WTC11 (cell line): ENCODE measurements around the gene CYLD. TPM values are rescaled to one million over a fixed set of nuclear protein-coding genes. Genes with fewer than 3 reads are reported as not detected.

ENCODE experiments used
- ATAC-seq: fragments of 200-7000 bp; cut with Tn5 transposase; 2 replicates; pipeline ENCODE4 v1.10.0; 2021; ENCODE audit warnings: mild to moderate bottlenecking, moderate library complexity
- CTCF ChIA-PET: fragments of 300-600 bp; sonication (Branson Sonifier 250); formaldehyde crosslinking; loops from one replicate; lab custom pipeline; 2021; ENCODE audit warnings: antibody characterized with exemption; lab: Charles Lee
- POLR2A ChIA-PET: fragments of 350-600 bp; sonication (Branson Sonifier 250); formaldehyde crosslinking; loops from one replicate; lab custom pipeline; 2021; ENCODE audit warnings: antibody characterized with exemption; lab: Charles Lee
- DNase-seq: peaks from one replicate; pipeline ENCODE4 v3.0.0; 2021; ENCODE audit warnings: low spot score
- H3K27ac Mint-ChIP-seq: 2 replicates; pipeline ENCODE4 v1.8.0; 2021; ENCODE audit warnings: mixed read lengths
- H3K27me3 Mint-ChIP-seq: 2 replicates; pipeline ENCODE4 v1.8.0; 2021; ENCODE audit warnings: low read depth, mild to moderate bottlenecking, moderate library complexity, mixed read lengths
- H3K36me3 Mint-ChIP-seq: 2 replicates; pipeline ENCODE4 v1.8.0; 2021; ENCODE audit warnings: mixed read lengths
- H3K4me1 Mint-ChIP-seq: 2 replicates; pipeline ENCODE4 v1.8.0; 2022; ENCODE audit warnings: mixed read lengths
- H3K4me3 Mint-ChIP-seq: 2 replicates; pipeline ENCODE4 v1.8.0; 2021; ENCODE audit warnings: mild to moderate bottlenecking, moderate library complexity, mixed read lengths
- H3K9me3 Mint-ChIP-seq: 2 replicates; pipeline ENCODE4 v1.8.0; 2021; ENCODE audit warnings: mixed read lengths
- AFF4 ChIP-seq: sonication (generic); formaldehyde crosslinking; IDR thresholded peaks from 2 replicates; pipeline ENCODE4 v1.8.1; 2023; ENCODE audit warnings: mild to moderate bottlenecking, missing genetic modification reagents, borderline replicate concordance
- AR ChIP-seq: fragments of 250-450 bp; sonication (Bioruptor Pico); IDR thresholded peaks from 2 replicates; pipeline ENCODE4 v1.9.0; 2021; ENCODE audit warnings: mild to moderate bottlenecking
- EMX1 ChIP-seq: fragments of 250-450 bp; sonication (Bioruptor Pico); IDR thresholded peaks from 2 replicates; pipeline ENCODE4 v1.8.0; 2021; ENCODE audit warnings: mild to moderate bottlenecking
- GABPB1 ChIP-seq: sonication (generic); formaldehyde crosslinking; IDR thresholded peaks from 2 replicates; pipeline ENCODE4 v1.8.1; 2023; ENCODE audit warnings: mild to moderate bottlenecking, missing genetic modification reagents
- IRF1 ChIP-seq: sonication (generic); formaldehyde crosslinking; IDR thresholded peaks from 2 replicates; pipeline ENCODE4 v1.8.0; 2023; ENCODE audit warnings: missing genetic modification reagents
- IRF2 ChIP-seq: sonication (generic); formaldehyde crosslinking; IDR thresholded peaks from 2 replicates; pipeline ENCODE4 v1.8.0; 2022; ENCODE audit warnings: low read depth, missing genetic modification reagents, borderline replicate concordance
- JAZF1 ChIP-seq: fragments of 250-450 bp; sonication (Bioruptor Pico); IDR thresholded peaks from 2 replicates; pipeline ENCODE4 v1.9.0; 2021; ENCODE audit warnings: moderate library complexity, mild to moderate bottlenecking, inconsistent platforms
- JUN ChIP-seq: sonication (generic); formaldehyde crosslinking; IDR thresholded peaks from 2 replicates; pipeline ENCODE4 v1.8.0; 2023; ENCODE audit warnings: mild to moderate bottlenecking, missing genetic modification reagents
- NR2C2 ChIP-seq: sonication (generic); formaldehyde crosslinking; IDR thresholded peaks from 2 replicates; pipeline ENCODE4 v1.8.0; 2022; ENCODE audit warnings: mild to moderate bottlenecking, missing genetic modification reagents
- SP1 ChIP-seq: sonication (generic); formaldehyde crosslinking; conservative IDR thresholded peaks from 2 replicates; pipeline ENCODE4 v1.8.1; 2022; ENCODE audit warnings: missing genetic modification reagents
- TCF7 ChIP-seq: sonication (generic); formaldehyde crosslinking; IDR thresholded peaks from 2 replicates; pipeline ENCODE4 v1.8.0; 2022; ENCODE audit warnings: mild to moderate bottlenecking, low read depth, missing genetic modification reagents, moderate library complexity
- TP53 ChIP-seq: sonication (generic); formaldehyde crosslinking; IDR thresholded peaks from 2 replicates; pipeline ENCODE4 v1.8.1; 2023; ENCODE audit warnings: mild to moderate bottlenecking, missing genetic modification reagents
- USF1 ChIP-seq: sonication (generic); formaldehyde crosslinking; IDR thresholded peaks from 2 replicates; pipeline ENCODE4 v1.8.0; 2022; ENCODE audit warnings: mild to moderate bottlenecking, missing genetic modification reagents
- ZNF121 ChIP-seq: sonication (generic); formaldehyde crosslinking; IDR thresholded peaks from 2 replicates; pipeline ENCODE4 v1.8.0; 2023; ENCODE audit warnings: missing genetic modification reagents
- ZNF232 ChIP-seq: sonication (generic); formaldehyde crosslinking; IDR thresholded peaks from 2 replicates; pipeline ENCODE4 v1.8.0; 2022; ENCODE audit warnings: mild to moderate bottlenecking, missing genetic modification reagents
- ZNF281 ChIP-seq: sonication (generic); formaldehyde crosslinking; IDR thresholded peaks from 2 replicates; pipeline ENCODE4 v1.8.0; 2023; ENCODE audit warnings: mild to moderate bottlenecking, missing genetic modification reagents
- ZNF396 ChIP-seq: fragments of 250-450 bp; sonication (Bioruptor Pico); IDR thresholded peaks from 2 replicates; pipeline ENCODE4 v1.8.0; 2021; ENCODE audit warnings: mild to moderate bottlenecking, moderate library complexity, borderline replicate concordance
- ZNF512 ChIP-seq: sonication (generic); formaldehyde crosslinking; IDR thresholded peaks from 2 replicates; pipeline ENCODE4 v1.8.1; 2022; ENCODE audit warnings: missing genetic modification reagents, borderline replicate concordance
- total RNA-seq: library from RNA; stranded (reverse); gene quantifications from 3 replicates; pipeline ENCODE4 v1.2.3, GENCODE V29; 2021

The CYLD gene
- total RNA-seq, 1 experiment from 2014 or later, result 10.8 TPM

GRCh38 chr16:50717091-50717490, 24.8 kb upstream of the CYLD start (continued):
- no peak for TF ChIP-seq ZNF281
- TF ChIP-seq TCF7, result no peak
- TF ChIP-seq IRF2, result no peak
- TF ChIP-seq ZNF396 (CRISPR knock-in tag), result no peak
- no peak for TF ChIP-seq NR2C2 (CRISPR knock-in tag)
- TF ChIP-seq, all 79 proteins: peak for 0

- POLR2A ChIA-PET, result no interaction called here
- no peak overlapping the region for H3K27ac Mint-ChIP-seq
- H3K4me1 Mint-ChIP-seq, result peaks cover 12% of the 10 kb centered on the region
- H3K36me3 Mint-ChIP-seq, result no peaks in the 10 kb centered on the region
- ATAC-seq (no peak), DNase-seq (no peak)
- no peak for TF ChIP-seq IRF1 (CRISPR knock-in tag)
- TF ChIP-seq TP53 (CRISPR knock-in tag), result no peak
- TF ChIP-seq AR (CRISPR knock-in tag), result no peak
- no peak for TF ChIP-seq ZNF121 (CRISPR knock-in tag)
- no peak for TF ChIP-seq JAZF1
- no peak for TF ChIP-seq GABPB1 (CRISPR knock-in tag)
- no peak for TF ChIP-seq ZNF512 (CRISPR knock-in tag)
- no peak for TF ChIP-seq EMX1 (CRISPR knock-in tag)
- TF ChIP-seq JUN (CRISPR knock-in tag), result no peak
- no peak for TF ChIP-seq USF1 (CRISPR knock-in tag)
- TF ChIP-seq AFF4 (CRISPR knock-in tag), result no peak
- TF ChIP-seq ZNF232, result no peak
- no peak for TF ChIP-seq SP1 (CRISPR knock-in tag)
- TF ChIP-seq, all 79 proteins: peak for 0
- Mint-ChIP-seq H3K9me3 (no peaks in the 10 kb centered on the region), H3K27me3 (no peaks in the 10 kb centered on the region), H3K4me3 (no peak overlapping the region)
- CTCF ChIA-PET, result interaction anchor here (2.5 kb wide), 1 partner anchor 89 kb away, joined by 11 read pairs; no protein-coding TSS in a partner anchor
Observed at GRCh38 chr16:50717494-50717893, 24.4 kb upstream of the CYLD start.
